Epithelial cell of esophagus (primary cell): Measurements from ENCODE around the gene CDCA8.

Experiments
- DNase-seq: peaks from one replicate; pipeline ENCODE4 v3.0.0; 2010; ENCODE audit warnings: low read depth
- H3K4me3 ChIP-seq: 2 replicates; pipeline ENCODE4 v1.5.1; 2011; ENCODE audit warnings: mild to moderate bottlenecking, low read length, control low read depth
- CTCF ChIP-seq: IDR thresholded peaks from 2 replicates; pipeline ENCODE4 v1.5.1; 2011; ENCODE audit warnings: low read depth, mild to moderate bottlenecking, low read length, control low read depth, inconsistent platforms; ENCODE audit not compliant: insufficient read depth; ENCODE audit errors: missing control alignments

The CDCA8 gene

DNA sequence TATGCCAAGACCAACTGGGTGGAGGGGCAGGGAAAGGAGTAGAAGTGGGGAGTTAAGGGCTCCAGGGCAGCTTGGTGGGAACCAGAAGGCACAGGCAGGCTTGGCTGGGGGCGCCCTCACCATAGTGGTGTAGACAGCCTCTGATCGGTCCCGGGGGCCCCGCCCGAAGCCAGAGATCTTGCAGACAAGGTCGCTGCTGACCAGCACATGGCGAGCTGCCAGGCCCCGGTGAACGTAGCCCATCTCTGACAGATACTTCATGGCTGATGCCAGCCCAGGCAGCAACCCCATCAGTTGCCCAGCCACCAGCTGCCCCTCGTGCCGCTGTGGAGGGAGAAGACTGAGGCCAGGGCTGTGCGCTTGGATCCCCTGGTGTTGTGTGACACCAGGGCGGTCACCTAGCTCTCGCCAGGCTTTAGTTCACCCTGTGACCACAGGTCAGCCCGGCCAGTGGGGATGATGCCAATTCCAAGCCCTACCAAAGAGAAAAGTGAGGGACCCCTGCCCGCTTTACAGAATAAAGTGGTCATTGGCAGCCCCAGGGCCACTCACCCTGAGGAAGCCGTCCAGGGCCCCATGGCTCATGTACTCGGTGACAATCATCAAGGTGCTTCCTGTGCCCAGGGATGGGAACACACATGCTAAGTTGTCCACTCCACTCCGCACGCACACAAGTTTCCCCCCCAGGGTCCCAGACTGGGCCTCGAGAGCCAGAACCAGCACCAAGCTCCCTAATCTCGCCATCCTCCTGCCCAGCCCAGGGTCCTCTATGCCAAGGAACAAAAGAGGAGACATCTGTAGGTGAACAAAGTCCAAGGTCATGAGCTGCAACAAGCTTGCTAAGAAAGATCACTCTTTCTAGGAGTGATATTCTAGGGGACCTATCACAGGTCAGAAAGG, 28.2 kb downstream of the CDCA8 start:
- no peak overlapping the region for H3K4me3 ChIP-seq
- no peak for TF ChIP-seq CTCF
- DNase-seq, result no peak

- no peak for TF ChIP-seq CTCF
- no peak for DNase-seq
- H3K4me3 ChIP-seq, result no peak overlapping the region
Observed at GRCh38 chr1:37721565-37721964, 29.2 kb downstream of the CDCA8 start.

DNA sequence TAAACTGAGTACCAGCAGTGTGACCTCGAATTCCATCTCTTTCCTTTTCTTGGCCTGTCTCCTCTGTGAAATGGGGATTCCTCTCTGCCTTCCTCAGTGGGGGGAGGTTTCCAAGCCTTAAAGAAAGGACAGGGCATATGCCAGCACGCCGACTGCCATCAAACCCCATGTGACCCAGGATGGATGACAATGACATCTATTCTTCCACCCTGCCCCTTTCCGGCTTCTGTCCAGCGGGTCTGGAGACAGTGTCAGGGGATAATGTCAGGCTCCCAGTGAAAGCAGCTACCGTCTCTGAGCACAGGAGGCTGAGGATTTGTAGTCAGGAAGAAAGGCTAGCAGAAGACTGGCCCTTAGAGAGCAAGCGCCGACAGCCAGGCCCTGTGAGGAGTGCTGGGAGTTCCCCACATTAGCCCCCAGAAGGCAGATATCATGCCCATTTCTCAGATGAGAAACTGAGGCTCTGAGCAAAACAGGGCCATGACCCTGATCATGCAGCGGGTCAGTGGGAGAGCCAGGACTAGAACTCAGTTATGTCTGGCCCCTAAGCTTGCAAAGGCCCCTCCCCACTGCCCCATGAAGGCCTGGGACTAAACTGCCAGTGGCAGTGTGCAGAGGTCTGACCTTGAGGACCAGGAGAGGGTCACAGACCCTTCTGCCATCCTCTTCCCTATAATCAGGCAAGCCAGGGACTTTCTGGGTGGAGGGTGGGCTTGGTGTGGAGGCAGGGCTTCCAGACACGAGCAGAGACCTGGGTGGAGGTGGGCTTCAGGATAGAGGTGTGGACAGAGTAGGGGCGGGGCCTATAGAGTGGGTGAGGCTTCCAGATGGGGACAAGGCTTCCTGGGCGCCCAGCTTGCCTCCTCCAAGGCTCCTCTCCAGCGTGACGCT, 30.1 kb downstream of the CDCA8 start:
- TF ChIP-seq CTCF, result no peak
- no peak overlapping the region for H3K4me3 ChIP-seq
- DNase-seq, result no peak

DNA sequence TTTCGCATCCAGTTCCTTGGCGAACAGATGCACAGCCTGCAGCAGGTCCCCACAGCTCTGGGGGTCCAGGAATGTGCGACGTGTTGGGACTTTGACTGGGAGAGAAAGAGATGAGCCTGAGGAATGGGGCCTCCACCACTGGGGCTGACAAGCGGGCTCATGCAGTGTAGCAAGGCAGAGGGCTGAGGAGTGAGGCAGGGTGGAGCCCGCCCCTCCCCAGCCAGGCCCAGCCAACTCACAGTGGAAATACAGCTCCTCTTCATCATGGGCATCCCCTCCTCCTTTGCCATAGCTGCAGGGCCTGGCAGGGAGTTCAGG, 30.7 kb downstream of the CDCA8 start:
- no peak for TF ChIP-seq CTCF
- no peak overlapping the region for H3K4me3 ChIP-seq
- DNase-seq, result no peak

GRCh38 chr1:37723390-37724078, 31.2 kb downstream of the CDCA8 start:
- no peak for DNase-seq
- TF ChIP-seq CTCF, result no peak
- H3K4me3 ChIP-seq, result no peak overlapping the region

DNA sequence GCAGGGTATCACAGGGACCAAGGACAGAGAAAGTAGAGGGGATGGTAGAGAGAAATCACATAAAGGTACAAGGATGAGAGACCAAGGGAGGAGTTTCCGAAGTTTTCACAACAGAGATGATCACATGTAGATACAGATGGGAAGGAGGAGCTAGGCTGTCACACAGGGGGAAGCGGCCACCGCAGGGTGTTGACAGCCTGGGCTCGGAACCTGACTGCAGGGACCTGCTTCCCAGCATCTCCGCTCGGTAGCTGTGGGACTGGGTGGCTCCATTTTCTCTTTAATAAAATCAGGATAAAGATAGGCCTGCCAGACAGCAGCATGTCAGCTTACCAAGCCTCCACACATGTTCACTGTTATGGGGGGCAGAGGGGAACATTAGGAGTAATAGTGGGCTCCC, 32.3 kb downstream of the CDCA8 start:
- DNase-seq, result no peak
- TF ChIP-seq CTCF, result no peak
- H3K4me3 ChIP-seq, result no peak overlapping the region
